ENCODE results near the gene DUS4L.

Gene DUS4L

GRCh38 chr7:107580716-107581383 is 17.1 kb downstream of the DUS4L start:
- no peak for DNase-seq

GRCh38 chr7:107581387-107582013 is 17.7 kb downstream of the DUS4L start:
- DNase-seq, result no peak

DNA sequence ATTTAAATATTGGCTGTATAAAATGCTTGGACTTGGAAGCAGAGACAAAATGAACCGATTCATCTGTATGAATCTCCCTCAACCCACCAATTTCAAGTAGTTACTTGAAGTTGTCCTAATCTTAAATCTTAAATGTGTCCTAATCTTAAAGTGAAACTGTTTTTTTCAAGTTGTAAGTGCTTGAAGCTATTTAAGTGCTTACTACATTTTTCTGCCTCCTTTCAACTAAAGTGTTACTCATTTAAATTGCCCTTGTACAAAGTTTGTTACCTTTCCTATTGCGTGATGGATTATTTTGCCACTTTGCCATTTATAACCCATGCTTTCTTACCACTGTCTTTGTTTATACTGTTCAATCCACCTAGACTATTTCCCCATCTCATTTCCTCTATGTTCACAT is 19.1 kb downstream of the DUS4L start:
- DNase-seq, result no peak

DNA sequence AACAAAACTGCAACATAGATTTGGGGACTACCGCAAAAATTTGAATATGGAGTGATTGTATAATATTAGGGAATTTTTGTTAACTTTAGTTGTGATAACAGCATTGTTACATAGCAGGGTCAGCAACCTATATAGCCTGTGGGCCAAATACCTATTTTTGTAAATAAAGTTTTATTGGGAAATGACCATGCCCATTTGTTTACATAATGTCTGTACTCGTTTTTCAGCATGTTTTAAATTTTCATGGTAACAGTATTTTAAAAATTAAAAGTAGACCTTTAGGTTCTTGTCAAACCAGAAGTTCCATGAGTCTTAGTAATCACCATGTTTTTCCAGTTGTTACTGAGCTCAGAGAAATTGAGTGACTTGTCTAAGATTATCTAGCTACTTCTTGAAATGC is 20.9 kb downstream of the DUS4L start:
- no peak for DNase-seq

DNA sequence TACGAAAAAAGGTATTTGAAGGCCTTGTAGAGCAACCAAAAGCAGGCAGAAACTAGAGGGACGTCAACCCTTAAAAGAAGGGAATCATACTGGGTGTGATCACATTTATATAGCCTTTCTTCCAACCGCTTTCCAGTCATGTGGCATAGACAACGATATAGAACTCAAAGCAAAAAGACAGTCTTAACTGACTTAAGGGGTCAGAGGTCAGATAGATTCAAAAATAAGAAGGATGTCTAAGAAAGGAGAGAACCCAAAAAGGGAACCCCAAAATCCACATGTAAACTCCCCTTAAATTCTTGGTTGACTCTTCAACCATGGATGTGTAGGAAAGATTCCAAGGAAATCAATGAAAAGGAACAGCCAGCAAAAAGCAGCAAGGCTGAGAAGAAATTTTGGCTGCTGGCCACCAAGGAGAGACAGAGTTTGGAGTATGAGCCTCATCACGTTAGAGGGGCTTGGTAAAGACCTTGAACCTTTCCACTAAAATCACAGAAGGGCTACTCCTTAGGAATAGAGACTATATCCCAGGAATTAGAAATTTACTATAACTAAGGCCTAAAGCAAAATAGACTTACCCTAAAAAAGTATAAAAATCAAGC is 24.9 kb downstream of the DUS4L start:
- no peak for DNase-seq

DNA sequence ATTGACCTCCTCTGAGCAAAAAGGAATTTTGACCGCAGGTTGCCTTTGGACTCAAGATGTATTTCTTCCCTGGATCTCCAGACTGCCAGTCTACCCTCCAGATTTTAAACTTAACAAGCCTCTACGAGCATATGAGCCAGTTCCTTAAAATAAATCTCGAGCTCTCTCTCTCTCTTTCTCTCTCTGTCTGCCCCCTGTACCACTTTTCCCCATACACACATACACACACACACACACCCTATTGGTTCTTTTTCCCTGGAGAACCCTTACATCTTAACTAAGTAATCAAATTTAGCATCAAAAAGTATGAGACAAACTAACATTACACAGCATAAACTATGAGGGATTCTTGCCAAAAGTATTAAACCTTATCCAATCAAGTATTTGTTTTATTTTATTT is 27.6 kb downstream of the DUS4L start:
- DNase-seq, result no peak

GRCh38 chr7:107592361-107593024 is 28.7 kb downstream of the DUS4L start:
- DNase-seq, result no peak

DNA sequence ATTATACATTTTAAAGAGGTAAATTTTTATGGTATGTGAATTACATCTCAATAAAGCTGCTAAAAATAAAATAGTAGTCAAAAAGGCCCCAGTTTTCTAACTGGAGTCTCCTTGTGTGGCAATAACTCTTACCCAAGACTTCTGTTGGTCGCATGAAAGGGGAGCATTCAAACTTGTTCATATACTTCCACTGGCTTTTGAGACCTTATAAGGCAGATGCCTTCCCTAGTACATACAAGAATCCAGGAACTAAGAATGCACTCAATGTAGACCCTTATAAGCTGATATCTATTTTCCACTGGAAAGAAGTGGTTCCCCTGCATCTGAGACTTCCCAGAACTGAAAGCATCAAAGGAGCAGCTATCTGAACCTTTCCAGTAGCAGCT is 29.2 kb downstream of the DUS4L start:
- no peak for DNase-seq

- DNase-seq, result no peak
These were observed 31.4 kb downstream of the DUS4L start for GRCh38 chr7:107594961-107595737.

- DNase-seq, result no peak
These were observed 33.3 kb downstream of the DUS4L start for GRCh38 chr7:107596881-107597581.

DNA sequence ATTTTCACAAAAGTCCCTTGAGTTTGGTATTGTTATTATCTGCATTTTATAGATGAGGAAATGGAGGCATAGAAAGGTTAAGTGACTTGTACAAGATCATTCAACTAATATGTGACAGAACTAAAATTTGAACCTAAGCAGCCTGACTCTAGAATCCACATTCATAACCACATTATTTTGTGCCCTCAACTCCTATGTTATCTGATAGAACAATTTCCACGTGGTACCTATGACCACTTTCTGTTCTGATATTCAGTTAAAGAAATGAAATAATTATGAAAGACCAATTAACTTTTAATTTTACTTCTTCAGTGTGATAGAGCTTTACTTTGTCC is 33.8 kb downstream of the DUS4L start:
- DNase-seq, result no peak

- no peak for DNase-seq
These were observed 34.2 kb downstream of the DUS4L start for GRCh38 chr7:107597953-107598352.

GRCh38 chr7:107599262-107599661 is 35.5 kb downstream of the DUS4L start:
- no peak for DNase-seq

- no peak for DNase-seq
These were observed 37.0 kb downstream of the DUS4L start for GRCh38 chr7:107600816-107601215.

DNA sequence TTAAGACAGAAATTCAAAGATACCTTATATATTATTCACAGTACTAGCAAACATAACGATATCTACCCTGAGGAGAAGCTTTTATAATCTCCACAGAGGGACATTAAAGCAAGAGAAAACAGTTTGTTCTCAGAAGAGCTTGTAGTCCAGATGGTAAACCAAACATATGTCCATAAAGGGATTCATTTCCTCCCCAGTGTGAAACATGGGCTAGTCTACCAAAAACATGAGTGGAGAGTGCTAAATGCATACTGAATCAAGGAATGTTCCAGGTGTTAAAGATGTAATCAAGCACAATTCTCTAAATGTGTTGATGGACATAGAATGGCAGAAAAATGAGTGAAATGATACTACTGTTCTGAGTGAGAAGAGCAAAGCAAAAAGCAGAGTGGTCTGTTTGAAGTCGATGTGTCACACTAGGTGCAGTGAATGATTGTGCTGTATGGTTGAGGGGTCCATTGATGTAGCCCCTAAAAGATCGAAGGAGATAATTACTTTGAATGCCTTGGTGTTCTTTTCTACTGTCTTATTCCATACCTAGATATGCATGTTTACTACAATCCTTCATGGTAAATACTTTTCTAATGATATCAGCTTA is 41.5 kb downstream of the DUS4L start:
- no peak for DNase-seq

GRCh38 chr7:107606303-107606702 is 42.5 kb downstream of the DUS4L start:
- DNase-seq, result no peak

DNA sequence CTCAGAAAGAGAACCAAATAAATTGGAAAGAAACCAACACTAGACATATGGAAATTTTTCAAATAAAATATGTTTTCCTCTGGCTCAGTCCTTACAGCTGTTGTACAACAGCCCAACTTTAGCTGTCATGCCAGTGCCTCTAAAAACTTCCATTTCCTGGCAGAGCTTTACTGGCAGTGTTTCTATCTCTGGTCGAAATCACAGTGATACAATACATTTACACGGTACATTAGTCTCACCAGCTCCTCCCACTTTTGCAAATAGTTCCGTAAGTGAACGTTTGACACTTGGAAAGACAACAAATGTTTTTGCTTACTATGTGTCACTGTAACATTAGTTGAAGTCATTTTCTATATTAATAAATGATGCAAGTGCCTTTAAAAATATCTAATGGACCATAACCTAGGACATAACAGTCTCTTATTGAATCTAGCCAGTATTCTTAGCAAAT is 46.1 kb downstream of the DUS4L start:
- no peak for DNase-seq

- no peak for DNase-seq
These were observed 46.6 kb downstream of the DUS4L start for GRCh38 chr7:107610323-107610722.

- no peak for DNase-seq
These were observed 49.7 kb downstream of the DUS4L start for GRCh38 chr7:107613439-107613838.

GRCh38 chr7:107613948-107614347 is 50.2 kb downstream of the DUS4L start:
- DNase-seq, result no peak

DNA sequence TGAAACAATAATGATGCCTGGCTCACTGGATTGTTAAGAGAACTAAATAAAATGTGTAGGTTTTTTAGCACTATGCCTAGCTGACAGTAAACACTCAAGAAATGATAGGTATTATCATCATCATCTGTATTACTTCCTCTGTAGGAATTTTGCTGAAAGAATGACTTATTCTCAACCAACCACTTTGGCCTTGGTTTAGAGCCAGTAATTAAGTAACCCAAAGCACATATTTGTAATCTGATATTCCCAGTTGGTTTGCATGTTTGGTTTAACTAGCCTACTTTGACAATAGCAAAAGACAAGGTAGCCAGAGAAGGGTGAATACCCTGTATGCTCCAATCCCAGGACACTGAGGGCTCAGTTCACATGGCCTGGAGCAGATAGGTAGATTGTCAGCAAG is 50.7 kb downstream of the DUS4L start:
- no peak for DNase-seq

All from NCI-H1436 treated with DMSO at 0.1 percent for 48 hours (cell line).